Dendritic cell treated with granulocyte-macrophage colony-stimulating factor and Interleukin-4, amounts not matched to agents 40 ng/mL and 50 ng/mL, for 4 days (primary cell): ENCODE data around the gene SPRR1A.

Source experiments
- H3K27ac Mint-ChIP-seq: one replicate; pipeline ENCODE4 v1.8.0; 2022; ENCODE audit warnings: mild to moderate bottlenecking, mixed read lengths
- H3K27me3 Mint-ChIP-seq: one replicate; pipeline ENCODE4 v1.8.0; 2022; ENCODE audit warnings: mild to moderate bottlenecking, mixed read lengths
- H3K36me3 Mint-ChIP-seq: one replicate; pipeline ENCODE4 v1.8.0; 2022; ENCODE audit warnings: low read depth, mixed read lengths
- H3K4me1 Mint-ChIP-seq: one replicate; pipeline ENCODE4 v1.8.0; 2022; ENCODE audit warnings: low read depth, mixed read lengths
- H3K4me3 Mint-ChIP-seq: one replicate; pipeline ENCODE4 v1.8.0; 2022; ENCODE audit warnings: mild to moderate bottlenecking, moderate library complexity, mixed read lengths
- H3K9me3 Mint-ChIP-seq: one replicate; pipeline ENCODE4 v1.8.0; 2022; ENCODE audit warnings: mixed read lengths
- intact Hi-C: fragments of 100-400 bp; cut with micrococcal nuclease; formaldehyde crosslinking; loops from one replicate; pipeline ENCODE4 v1.15.0; 2022

Gene SPRR1A

DNA sequence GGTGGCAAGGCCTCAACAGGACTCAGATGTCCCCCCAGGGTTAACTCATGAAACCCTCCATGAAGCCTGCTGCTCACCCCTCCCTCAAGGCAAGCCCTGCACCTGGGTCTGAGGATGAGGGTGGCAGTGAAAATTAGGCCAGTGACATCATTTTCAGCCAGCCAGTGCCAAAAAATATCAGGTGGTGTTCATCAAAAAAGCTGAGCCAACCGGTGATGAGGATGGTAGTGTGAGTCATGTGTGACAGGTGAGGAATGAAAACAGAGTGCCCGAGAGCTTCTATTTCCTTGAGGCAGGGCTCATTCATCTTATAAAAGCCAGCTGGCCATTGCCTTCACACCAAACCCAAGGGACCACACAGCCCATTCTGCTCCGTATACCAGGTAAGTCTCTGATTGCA, at the start of gene SPRR1A:
TSS of gene SPRR1A (plus strand) at position 339 of the 400 bp plus-strand sequence. CDS start 1,150 bp downstream, outside the sequence.
- Mint-ChIP-seq H3K4me3 (no peak within 1 kb of the TSS), H3K4me1 (no peaks in the 10 kb centered on the region), H3K27me3 (peaks cover 6% of the 10 kb centered on the region), H3K9me3 (no peaks in the 10 kb centered on the region), H3K36me3 (no peaks in the 10 kb centered on the region), H3K27ac (no peak within 1 kb of the TSS)
- intact Hi-C loops: no loop called here

DNA sequence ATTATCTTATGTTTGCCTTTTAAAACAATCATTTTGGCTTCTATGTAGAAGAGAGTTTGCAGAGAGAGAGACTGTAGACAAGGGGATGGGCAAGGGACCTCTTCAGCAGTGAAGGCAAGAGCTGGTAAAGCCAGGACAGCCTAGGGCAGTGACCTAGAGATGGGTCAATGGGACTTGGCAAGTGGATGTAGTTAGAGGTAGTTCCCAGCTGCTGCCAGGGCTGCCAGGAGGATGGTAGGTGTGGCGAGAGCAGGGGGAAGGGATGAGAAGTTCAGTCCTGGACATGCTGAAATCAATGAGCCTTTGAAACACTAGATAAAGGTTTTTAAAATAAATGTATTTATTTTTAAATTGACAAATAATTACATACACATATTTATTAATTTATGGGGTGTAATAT, 43.3 kb upstream of the SPRR1A start:
- Mint-ChIP-seq H3K27me3 (peaks cover 6% of the 10 kb centered on the region), H3K4me3 (no peak overlapping the region), H3K36me3 (no peaks in the 10 kb centered on the region), H3K27ac (no peak overlapping the region), H3K9me3 (no peaks in the 10 kb centered on the region), H3K4me1 (no peaks in the 10 kb centered on the region)
- intact Hi-C loops: no loop called here

DNA sequence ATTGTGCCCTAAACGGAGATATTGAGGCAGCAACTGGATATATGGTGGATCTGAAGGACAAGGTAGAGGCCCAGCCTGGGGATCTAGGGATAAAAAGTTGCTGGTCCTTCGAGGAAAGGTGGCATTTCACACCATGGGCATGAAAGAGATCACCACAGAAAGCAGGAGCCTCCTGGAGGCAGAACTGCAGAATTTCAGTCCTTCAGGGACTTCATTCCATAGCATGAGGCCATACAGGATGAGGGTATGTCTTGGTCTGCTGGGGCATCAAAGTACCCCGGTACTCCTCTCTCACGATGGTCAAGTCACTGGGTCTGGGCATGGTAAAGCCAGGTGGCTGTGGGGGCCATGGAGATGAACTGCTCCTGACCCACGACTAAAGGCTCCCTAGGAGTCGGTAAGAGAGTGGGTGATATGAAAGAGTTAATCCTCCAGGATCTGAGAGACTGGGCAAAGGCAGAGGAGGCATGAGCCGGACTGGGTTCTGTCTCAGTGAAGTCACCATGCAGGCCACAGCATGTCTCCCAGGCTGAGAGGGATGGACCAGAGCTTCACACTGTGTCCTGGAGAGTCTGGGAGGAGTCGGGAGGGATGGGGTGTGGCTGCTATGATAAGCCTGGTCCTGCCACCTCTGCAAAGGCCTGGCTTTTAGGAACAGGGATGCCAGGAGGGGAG, 42.7 kb upstream of the SPRR1A start:
- intact Hi-C loops: no loop called here
- H3K4me1 Mint-ChIP-seq: no peaks in the 10 kb centered on the region
- H3K36me3 Mint-ChIP-seq: no peaks in the 10 kb centered on the region
- peaks cover 6% of the 10 kb centered on the region for H3K27me3 Mint-ChIP-seq
- no peaks in the 10 kb centered on the region for H3K9me3 Mint-ChIP-seq
- H3K27ac Mint-ChIP-seq: no peak overlapping the region
- no peak overlapping the region for H3K4me3 Mint-ChIP-seq

- Mint-ChIP-seq H3K9me3 (no peaks in the 10 kb centered on the region), H3K4me1 (no peaks in the 10 kb centered on the region), H3K27me3 (peaks cover 6% of the 10 kb centered on the region), H3K4me3 (no peak overlapping the region), H3K27ac (no peak overlapping the region), H3K36me3 (no peaks in the 10 kb centered on the region)
- intact Hi-C loops: no loop called here
Measured at GRCh38 chr1:152942161-152942560, 41.7 kb upstream of the SPRR1A start.

DNA sequence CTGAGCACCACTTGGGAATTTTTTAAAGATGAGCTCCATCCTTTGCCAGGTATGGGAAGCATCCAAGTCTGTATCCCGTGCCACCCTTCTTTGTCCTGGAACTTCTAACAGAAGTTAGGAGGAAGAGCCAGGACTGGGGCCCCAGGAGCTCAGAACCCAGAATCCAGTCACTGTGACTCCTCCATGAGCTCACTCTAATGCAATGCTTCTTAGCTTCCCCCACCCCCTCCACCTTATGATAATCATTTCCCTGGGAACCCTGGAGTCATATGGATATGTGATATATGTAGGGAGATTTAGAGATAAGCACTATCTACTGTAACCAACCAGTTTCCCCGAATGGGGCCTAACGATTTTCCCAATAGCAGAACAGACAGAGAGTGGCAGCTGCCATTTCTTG, 37.6 kb upstream of the SPRR1A start:
- no peaks in the 10 kb centered on the region for H3K4me1 Mint-ChIP-seq
- no peak overlapping the region for H3K4me3 Mint-ChIP-seq
- no peaks in the 10 kb centered on the region for H3K36me3 Mint-ChIP-seq
- no peaks in the 10 kb centered on the region for H3K9me3 Mint-ChIP-seq
- intact Hi-C loops: no loop called here
- H3K27me3 Mint-ChIP-seq: peaks cover under 1% of the 10 kb centered on the region
- H3K27ac Mint-ChIP-seq: no peak overlapping the region

GRCh38 chr1:152946651-152947256, 37.1 kb upstream of the SPRR1A start, which contains the start of gene SPRR5:
Gene SPRR5, plus strand, starts transcription at chr1:152947206. Its CDS starts 1,349 bp downstream, at chr1:152948555.
- Mint-ChIP-seq H3K9me3 (no peaks in the 10 kb centered on the region), H3K27me3 (no peaks in the 10 kb centered on the region), H3K4me3 (no peak within 1 kb of the TSS), H3K36me3 (no peaks in the 10 kb centered on the region), H3K4me1 (no peaks in the 10 kb centered on the region), H3K27ac (no peak within 1 kb of the TSS)
- intact Hi-C loops: no loop called here

DNA sequence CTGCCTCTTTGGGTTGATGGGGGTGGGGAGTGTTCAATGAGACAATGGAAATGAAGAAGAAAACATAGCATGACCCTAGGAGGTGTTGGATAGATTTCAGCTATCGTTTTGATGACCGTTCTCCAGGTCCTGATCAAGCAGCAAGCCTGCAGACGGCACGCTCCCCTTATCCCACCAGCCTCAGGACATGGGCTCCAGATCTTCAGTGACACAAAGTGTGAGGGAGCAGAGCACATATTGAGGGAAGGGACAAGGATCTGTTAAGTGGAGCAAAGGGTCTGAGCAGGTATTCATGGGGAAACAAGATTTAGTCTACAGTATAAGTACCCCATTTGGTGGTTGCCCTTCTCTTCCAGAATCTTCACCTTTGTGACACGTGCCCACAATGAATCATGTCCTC, 32.2 kb upstream of the SPRR1A start:
- Mint-ChIP-seq H3K9me3 (no peaks in the 10 kb centered on the region), H3K4me3 (no peak overlapping the region), H3K4me1 (no peaks in the 10 kb centered on the region), H3K27ac (no peak overlapping the region), H3K27me3 (peaks cover 1% of the 10 kb centered on the region), H3K36me3 (no peaks in the 10 kb centered on the region)
- intact Hi-C loops: no loop called here

GRCh38 chr1:152953761-152954160, 30.1 kb upstream of the SPRR1A start:
- Mint-ChIP-seq H3K36me3 (no peaks in the 10 kb centered on the region), H3K27me3 (peaks cover 1% of the 10 kb centered on the region), H3K9me3 (no peaks in the 10 kb centered on the region), H3K4me3 (no peak overlapping the region), H3K4me1 (no peaks in the 10 kb centered on the region), H3K27ac (no peak overlapping the region)
- intact Hi-C loops: no loop called here

DNA sequence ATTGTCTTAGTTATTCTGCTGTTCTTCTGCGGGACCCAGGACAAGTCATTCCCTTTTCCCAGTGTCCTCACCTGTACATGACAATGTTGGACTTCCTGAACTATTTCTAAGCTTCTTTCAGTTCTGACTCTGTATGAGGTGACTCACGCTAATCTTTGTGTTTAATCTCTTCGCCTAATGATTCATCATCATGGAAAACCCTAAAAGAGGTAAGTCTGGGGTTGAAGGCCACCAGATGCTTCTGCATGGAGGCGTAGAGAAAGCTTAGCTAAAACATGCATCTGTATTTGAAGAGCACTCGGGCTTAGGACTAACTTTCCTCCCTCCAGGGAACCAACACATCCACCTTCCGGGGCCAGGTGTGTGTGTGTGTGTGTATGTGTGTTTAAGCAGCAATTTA, 29.4 kb upstream of the SPRR1A start:
- intact Hi-C loops: no loop called here
- Mint-ChIP-seq H3K27ac (no peak overlapping the region), H3K27me3 (peaks cover 1% of the 10 kb centered on the region), H3K9me3 (no peaks in the 10 kb centered on the region), H3K36me3 (no peaks in the 10 kb centered on the region), H3K4me1 (no peaks in the 10 kb centered on the region), H3K4me3 (no peak overlapping the region)

DNA sequence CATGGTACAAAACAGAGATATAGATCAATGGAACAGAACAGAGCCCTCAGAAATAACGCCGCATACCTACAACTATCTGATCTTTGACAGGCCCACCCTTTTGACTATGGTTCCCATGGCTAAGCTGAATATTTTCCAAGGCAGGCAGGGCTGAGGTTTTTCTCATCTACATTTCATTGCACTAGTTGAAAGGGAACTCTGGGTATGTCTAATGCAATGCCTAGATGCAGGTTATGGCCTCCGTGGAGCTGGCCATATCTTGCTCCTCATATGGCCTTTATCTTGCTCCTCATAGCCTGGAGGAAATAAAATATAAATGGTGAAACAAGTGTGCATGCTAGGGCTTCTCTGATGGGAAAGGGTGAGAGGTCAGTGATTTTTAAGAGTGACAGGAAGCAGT, 26.3 kb upstream of the SPRR1A start:
- Mint-ChIP-seq H3K9me3 (no peaks in the 10 kb centered on the region), H3K4me1 (no peaks in the 10 kb centered on the region), H3K36me3 (no peaks in the 10 kb centered on the region), H3K27me3 (peaks cover 1% of the 10 kb centered on the region), H3K27ac (no peak overlapping the region), H3K4me3 (no peak overlapping the region)
- intact Hi-C loops: no loop called here

- Mint-ChIP-seq H3K4me3 (no peak overlapping the region), H3K36me3 (no peaks in the 10 kb centered on the region), H3K27me3 (peaks cover 3% of the 10 kb centered on the region), H3K9me3 (no peaks in the 10 kb centered on the region), H3K4me1 (no peaks in the 10 kb centered on the region), H3K27ac (no peak overlapping the region)
- intact Hi-C loops: no loop called here
Measured at GRCh38 chr1:152959273-152959672, 24.6 kb upstream of the SPRR1A start.

GRCh38 chr1:152959801-152960451, 24.0 kb upstream of the SPRR1A start:
- Mint-ChIP-seq H3K27me3 (peaks cover 2% of the 10 kb centered on the region), H3K4me1 (no peaks in the 10 kb centered on the region), H3K27ac (no peak overlapping the region), H3K36me3 (no peaks in the 10 kb centered on the region), H3K4me3 (no peak overlapping the region), H3K9me3 (no peaks in the 10 kb centered on the region)
- intact Hi-C loops: no loop called here

- H3K4me3 Mint-ChIP-seq: no peak overlapping the region
- H3K27me3 Mint-ChIP-seq: peaks cover 2% of the 10 kb centered on the region
- no peaks in the 10 kb centered on the region for H3K4me1 Mint-ChIP-seq
- no peaks in the 10 kb centered on the region for H3K9me3 Mint-ChIP-seq
- intact Hi-C loops: no loop called here
- no peak overlapping the region for H3K27ac Mint-ChIP-seq
- no peaks in the 10 kb centered on the region for H3K36me3 Mint-ChIP-seq
Measured at GRCh38 chr1:152960452-152961044, 23.3 kb upstream of the SPRR1A start.

DNA sequence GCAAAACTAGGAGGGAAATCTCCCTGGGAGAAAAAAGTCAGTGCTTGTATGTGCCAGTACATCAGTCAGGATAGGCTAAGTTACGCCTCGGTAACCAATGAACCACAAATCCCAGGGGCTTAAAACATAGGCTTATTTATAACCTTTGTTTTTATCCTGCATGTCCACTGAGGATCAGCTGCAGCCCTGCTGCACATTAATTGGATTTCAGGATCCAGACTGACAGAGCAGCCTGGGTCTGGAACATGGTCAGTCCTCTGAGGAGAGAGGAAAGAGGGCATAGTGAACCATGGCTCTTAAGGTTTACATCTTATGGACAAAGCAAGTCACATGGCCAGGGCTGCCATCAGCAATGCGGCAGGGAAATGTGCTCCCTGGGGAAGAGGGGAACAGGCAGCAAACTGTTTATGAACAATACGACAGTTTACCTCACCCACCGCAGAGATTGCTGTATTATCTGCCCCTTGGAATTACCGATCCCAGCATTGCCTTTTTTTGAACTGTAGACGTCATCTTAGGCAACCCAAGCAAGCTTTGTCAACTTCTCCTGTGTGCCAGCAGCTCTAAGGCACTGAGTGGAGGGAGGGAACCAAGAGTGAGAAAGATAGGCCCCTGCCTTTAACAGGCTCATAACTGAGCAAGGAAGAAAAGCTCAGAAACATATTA, 22.5 kb upstream of the SPRR1A start:
- intact Hi-C loops: no loop called here
- Mint-ChIP-seq H3K27ac (no peak overlapping the region), H3K27me3 (peaks cover 2% of the 10 kb centered on the region), H3K4me3 (no peak overlapping the region), H3K36me3 (no peaks in the 10 kb centered on the region), H3K9me3 (no peaks in the 10 kb centered on the region), H3K4me1 (no peaks in the 10 kb centered on the region)
